HL-60/S4 treated with phorbol 12-myristate 13-acetate at 8.2 ng/mL for 4 days and 3 days (cell line): Measurements from ENCODE around the gene SLCO3A1.

ENCODE experiments used
- in situ Hi-C: fragments of 300-500 bp; cut with MboI; formaldehyde crosslinking; loops from 2 replicates; pipeline ENCODE4 v1.15.0; 2022; ENCODE audit warnings: low sequenced_read_pairs

The SLCO3A1 gene

DNA sequence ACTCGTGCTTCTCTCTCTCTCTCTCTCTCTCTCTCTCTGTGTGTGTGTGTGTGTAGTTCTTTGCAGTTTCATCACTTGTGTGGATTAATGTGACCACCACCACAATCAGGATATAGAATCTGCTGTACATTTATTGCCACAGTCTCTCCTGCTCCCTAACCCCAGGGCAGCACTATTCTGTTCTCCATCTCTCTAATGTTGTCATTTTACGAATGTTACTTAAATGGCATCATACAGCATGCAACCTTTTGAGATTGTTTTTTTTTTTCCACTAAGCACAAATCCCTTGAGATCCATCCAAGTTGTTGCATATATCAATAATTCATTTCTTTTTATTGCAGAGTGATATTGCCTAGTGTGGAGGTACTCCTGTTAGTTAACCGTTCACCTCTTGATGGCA, 26.9 kb downstream of the SLCO3A1 start:
- in situ Hi-C loops: no loop called here

DNA sequence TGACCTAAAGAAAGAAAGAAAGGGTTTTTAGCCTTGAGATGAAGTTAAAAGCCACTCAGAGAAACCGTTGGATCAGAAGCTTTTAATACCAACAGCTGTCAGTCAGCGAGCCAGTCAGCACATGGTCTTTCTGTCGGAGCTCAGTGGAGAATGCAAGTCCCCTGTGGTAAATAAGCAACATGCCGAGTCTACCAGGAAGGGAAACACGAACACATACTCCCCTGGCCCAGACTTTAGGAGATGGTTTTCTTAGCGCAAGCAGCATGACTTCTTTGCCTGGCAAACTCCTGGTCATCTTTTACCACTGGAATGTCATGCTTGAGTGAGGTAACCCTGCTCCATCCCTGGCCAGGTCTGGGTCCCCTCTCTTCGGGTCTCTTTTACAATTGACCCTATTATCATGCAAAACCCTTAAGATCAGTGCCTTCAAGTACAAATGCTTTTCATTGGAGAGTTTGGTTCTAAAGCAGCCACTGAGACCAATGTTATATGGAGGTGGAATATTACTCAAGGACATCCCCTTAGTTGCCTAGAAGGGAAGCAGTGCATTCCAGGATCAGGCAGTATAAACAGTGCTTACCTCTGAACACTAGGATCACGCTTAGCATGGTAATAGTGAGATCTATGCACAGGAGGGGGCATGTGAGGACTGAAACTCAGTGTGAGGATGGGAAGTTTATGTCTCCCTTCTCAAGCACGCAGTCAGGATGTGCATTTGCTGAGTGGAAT, 28.2 kb downstream of the SLCO3A1 start:
- in situ Hi-C loops: no loop called here

DNA sequence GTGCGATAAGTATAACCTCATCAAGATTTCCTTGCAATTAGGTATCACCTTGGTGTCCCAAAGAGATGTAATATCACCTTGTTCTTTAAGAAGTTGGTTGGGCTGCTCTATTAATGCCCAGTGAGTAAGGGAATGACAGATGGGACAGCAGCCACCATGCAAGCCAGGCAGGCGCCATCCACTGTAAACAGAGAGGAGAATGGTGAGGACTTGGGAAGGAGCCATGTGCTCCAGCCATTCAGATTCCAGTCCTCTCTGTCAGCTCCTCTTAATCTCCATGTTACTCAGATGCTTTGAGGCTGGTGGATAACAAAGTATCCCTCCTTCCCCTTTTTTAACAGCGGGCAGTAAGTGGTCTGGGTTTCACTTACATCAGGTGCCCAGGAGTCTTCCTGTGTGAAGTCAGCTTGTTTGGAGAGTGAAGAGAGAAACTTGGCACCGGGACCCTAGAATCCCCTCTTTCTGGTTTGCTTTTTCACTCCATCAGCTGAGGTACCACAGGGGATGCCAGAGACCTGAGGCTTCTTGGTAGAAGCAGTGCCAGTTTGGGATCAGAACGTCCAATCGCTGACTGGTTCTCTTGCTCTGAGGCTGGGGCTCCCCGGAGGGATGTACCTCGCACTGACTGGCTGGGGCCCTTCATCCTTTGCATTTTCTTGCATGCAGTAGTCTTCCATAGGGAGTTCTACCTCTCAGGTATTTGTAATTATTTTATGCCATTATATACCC, 29.5 kb downstream of the SLCO3A1 start:
- in situ Hi-C loops: no loop called here

DNA sequence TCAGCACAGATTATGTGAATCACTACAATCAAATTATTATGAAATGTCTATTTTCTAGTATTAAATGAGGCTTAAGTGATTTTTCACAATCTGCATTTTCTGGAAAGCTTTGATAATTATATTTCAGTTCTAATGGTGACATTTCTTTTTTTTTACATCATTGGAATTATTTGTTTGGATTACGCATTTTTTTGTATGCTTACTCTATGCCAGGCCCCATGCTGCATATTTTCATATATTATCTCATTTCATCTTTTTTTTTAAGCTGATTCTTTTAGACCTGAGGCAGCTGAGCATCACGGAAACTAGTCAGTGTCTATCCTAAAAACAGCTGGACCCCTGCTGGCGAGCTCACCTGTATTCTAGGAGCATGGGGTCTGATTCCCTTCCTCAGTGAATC, 31.1 kb downstream of the SLCO3A1 start:
- in situ Hi-C loops: no loop called here

DNA sequence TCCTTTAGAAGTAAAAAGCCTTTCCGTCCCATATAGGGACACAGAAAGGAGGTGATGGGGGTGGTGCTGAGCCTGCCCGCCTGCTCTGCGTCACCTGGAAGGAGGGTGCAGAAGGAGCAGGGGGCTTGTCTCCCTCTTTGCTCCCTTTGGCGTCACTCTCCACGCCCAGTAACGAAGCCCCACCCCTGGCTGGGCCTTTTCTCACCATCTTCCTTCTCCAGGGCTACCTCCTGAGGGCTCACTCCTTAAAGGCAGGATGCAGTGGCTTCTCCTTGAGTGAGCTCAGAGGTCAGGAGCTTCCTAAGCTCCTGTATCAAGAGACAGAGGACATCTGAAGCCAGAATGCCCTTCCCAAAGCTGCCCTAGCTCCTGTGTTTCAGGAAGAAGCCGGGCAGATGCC, 31.5 kb downstream of the SLCO3A1 start:
- in situ Hi-C loops: no loop called here

DNA sequence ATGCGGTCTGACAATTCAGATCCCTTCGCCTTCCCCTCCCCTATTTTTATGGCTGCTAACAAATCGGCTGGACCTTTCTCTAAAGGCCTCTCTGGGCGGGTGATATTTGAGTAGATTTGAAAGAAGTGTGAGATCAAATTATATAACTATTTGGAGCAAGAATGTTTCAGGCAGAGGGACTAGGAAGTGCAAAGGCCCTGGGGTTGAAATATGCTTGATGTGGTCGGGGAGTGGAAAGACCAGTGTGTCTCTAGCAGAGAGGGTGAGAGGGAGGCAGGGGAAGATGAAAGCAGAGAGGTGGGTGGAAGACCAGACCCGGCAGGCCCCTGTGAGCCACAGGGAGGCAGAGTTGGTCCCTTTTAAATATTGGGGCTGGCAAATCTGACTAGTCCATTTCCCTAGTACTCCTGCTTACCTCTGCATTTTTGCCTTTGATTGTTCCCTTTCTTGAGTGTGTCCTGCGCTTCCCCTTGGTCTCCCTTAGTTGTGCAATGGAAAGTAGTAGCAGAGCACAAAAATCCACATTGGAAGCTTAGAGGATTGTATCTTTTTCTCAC, 32.3 kb downstream of the SLCO3A1 start:
- in situ Hi-C loops: no loop called here

DNA sequence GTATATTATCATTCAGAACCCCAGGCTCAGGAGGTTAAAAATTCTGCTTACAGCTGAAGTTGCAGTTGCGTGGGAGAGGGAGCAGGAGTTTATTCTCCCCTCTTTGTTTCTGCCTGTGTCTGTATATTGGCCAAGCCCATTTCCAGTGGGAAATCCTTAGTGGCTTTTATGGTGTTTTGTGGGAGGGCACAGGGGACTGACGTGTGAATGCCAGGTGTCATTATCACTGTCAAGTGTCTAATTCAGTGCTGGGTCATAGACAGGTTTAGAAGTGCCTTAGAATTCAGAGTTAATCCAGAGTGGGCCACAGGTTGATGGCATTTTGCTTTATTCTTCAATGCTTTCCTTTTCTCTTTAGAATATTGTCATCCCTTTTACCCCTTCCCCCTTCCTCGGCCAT, 33.4 kb downstream of the SLCO3A1 start:
- in situ Hi-C loops: no loop called here

DNA sequence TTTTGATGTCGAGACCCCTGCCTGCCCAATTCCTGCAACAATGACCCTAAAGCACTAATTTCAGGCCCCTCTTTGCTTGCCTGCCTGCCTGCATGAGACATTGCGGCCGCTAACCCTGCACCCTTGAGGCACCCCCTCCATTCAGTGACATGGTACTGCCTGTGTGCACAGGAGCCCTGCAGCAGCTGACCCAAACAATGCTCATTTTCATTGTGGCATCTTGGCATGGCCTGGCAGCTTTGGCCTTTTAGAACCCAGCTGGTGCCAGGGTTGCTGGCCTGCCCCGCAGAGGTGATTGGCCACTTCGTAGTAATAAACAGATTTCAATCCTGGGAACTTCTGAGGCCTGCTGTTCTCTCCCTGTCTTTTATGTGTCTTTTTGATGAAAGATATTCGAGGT, 33.8 kb downstream of the SLCO3A1 start:
- in situ Hi-C loops: no loop called here

DNA sequence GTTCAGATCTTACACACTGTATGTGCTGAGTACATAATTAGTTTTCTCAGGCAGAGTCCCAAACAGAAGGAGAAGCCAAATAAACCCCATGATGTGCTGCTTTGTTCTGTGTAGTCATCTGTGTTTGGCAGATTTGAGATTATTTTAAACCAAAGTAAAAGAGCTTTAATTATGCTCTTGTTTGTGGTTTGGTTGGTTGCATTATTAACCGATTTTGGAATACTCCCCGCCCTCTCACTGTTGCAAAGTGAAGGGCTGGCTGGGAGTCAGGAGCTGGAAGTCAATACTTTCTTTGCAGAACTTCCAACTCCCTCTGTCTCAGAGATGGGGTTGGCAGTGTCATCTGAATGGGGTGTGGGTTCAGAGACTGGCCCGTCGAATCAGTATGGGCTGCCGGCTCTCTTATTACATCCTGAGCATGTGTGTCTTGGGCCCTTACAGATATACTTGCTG, 34.4 kb downstream of the SLCO3A1 start:
- in situ Hi-C loops: no loop called here

DNA sequence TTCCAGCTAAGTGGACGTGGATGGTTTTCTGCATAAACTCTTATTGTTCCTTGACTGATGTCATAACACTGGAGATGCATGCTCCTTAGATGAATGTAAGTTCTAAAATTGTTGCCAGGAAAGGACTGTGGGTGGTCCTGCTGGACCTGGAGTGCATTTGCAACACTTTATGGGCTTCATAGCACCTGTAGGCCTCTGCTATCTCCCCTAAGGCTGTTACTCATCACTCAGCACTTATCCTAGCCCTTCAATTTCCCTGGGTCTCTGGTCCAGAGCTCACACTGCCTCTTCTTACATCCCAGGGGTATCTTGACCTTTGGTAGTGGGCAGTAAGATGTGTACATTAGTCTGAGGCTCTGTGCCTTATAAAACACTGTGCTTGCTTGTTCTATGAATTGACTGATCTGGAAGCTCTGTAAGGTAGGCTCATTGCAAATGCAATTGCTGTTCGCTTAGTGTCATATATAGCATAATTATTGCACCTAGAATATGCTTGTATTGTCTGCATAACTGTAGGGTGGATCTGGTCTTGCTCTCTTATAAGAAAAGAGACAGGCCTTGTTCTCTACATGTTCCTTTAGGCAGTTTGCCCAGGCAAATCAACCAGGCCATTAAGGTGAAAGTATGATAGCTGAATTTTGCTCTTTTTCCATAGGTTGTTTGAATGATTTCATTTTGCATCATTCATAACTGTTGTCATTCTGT, 35.8 kb downstream of the SLCO3A1 start:
- in situ Hi-C loops: no loop called here

DNA sequence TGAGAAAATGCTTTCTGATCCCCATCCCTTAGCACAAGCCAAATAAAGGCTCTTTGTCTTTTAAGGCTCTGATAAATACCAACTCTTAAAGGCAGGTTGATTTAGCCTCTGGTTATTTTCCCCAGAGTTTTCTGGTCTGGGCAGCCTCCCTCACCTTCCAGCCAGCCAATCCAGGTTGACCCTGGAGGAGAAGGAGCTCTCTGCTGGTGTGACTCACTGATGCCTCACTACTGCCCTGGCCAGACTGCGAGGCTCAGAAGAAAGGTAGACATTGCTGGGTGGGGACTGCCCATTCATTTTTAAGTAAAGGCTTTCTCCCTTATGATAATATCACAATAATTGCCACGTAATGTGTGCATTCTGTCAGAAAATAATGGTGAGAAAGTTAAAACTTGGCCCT, 37.1 kb downstream of the SLCO3A1 start:
- in situ Hi-C loops: no loop called here

DNA sequence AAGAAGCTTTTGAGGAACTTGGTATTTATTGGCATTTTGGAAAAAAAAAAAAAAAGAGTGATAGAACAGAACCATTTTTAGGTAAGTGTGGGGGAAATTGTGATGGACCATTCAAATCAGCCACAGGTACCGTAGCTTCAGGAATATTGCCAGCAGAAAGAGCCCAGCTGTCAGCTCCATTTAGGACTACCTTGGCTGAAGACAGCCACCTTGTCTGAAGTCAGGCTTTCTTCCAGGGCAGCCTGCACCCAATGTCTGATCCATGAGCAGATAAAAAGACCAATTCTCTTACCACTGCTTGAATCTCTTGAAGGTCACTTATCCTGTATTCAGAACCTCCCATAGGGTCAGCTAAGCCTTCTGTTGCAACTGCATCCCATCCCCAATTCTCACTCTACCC, 37.6 kb downstream of the SLCO3A1 start:
- in situ Hi-C loops: no loop called here

DNA sequence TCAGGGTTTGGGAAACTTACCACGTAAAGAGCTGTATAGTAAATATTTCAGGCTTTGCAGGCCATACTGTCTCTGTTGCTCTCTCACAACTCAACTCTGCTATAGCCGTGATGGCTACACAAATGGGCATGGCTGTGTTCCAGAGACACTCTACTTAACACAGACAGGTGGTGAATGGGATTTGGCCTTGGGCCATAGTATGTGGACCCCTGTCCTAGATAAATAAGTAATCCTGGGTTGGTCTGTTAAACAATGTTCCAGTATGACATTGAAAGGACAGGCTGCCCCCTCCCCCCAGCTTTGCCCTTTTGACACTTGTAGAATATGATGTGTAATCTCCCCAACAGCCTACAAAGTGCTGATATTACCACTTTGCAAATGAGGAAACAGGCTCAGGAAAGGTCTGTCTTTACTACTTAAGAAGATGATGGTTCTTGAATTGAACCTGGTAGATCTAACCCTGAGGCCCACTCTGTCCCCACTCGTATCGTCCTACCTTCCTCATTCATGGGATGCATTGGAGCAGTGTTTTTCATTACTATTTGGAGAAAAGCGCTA, 38.4 kb downstream of the SLCO3A1 start:
- in situ Hi-C loops: no loop called here

DNA sequence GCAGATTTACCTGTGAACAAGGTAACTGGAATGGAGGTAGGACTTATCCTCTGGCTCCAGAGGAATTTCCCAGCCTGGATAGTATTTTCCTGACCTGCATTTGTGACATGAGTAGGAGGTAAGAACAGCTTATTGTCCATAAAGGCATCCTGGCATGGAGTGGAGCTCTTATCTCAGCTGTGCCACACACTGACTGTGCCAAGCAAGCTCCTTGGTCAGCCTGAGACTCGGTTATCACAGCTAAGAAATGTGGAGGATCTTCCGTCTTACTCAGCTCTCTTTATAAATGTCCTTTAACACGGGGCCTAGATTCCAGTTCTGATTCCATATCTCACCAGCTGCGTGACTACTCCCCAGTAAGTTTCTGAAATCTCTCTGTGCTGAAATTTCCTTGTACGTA, 38.9 kb downstream of the SLCO3A1 start:
- in situ Hi-C loops: no loop called here

DNA sequence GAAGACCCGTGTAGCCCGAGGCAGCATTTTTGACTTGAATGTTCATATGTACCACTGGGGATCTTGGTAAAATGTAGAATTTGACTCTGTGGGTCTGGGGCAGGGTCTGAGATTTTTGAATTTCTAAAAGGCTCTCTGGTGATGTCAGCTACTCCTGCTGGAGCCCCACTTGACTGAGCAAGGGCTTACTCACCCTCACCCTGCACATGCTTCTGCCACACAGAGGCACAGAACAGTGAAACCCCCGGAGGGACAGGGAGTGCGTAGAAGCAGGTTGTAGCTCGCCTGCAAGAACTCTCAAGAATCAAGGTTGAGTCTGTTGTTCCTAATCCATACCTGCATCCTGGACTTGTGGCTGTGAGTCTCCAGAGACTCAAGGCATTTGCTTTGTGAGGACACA, 41.1 kb downstream of the SLCO3A1 start:
- in situ Hi-C loops: no loop called here

DNA sequence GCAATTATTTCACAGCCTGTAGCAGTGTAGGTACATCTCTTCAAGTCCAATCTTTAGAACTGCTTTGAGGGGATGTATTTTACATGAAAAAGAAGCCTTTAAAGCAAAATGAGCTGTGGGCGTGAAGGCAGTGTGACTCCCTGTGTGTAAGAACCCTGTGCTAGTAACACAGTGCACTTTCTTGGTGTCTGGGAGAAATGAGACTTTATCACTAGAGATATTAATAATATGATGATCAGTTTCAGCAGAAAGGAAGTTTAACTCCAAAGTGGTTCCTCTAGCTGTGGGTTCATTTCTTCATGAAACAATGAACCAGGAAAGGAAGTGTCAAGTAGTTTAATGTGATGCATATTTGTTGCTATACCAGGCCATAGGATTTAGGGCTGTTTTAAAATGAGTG, 41.5 kb downstream of the SLCO3A1 start:
- in situ Hi-C loops: no loop called here

DNA sequence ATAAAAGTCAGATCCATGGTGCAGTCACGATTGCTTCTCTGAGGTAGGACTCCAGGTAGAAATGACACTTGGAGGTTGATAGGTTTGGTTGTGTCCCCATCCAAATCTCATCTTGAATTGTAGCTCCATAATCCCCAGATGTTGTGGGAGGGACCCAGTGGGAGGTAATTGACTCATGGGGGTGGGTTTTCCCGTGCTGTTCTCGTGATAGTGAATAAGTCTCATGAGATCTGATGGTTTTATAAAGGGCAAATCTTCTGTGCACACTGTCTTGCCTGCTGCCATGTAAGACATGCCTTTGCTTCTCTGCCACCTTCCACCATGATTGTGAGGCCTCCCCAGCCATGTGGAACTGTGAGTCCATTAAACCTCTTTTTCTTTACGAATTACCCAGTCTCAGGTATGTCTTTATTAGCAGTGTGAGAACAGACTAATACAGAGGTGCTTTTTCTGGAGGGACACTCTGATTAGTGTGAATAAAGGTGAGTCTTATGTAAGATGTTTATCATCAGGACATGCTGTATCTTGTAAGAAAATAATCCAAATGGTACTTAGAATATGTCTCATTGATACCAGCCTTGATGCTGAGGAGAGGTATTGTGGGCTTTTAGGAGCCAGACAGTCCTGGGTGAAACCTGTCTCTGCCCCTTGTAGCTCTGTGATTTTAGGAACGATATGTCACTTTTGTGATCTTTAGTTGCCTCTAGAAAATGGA, 43.0 kb downstream of the SLCO3A1 start:
- in situ Hi-C loops: no loop called here

DNA sequence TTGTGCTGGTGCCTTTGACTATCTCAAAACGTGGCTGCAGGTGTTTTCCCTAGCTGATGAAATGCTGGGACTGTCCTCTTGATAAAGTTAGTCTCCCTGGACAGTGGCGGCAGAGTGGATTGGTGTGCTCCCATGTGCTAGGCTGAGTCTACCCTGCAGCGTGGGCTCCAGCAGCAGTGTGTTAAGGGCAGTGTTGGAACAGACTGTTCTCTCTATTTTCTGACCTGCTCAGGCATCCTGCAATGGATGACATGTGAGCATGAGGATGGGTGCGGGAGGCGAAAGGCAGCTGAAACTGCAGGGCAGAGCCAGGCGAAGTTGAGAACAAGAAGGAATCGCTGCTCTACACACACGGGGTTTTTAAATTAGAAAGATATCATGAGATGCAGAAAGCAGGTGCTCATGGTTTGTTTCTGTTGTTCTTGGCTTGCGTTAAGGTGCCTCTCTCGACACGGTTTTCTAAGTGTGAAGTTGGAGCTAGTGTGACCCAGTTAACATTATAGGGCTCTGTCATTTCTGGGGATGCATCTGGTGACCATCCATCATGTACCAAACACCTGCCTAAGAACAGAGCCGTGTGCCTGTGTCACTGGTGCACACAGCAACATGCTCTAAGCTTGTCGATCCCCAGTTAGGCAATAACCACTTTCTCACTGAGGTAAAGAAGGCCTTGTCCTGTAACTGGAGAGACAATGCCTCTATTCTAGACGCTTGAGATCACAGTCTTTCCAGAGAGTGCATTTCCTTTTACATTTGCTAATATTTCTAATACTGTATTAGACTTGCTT, 44.3 kb downstream of the SLCO3A1 start:
- in situ Hi-C loops: no loop called here

DNA sequence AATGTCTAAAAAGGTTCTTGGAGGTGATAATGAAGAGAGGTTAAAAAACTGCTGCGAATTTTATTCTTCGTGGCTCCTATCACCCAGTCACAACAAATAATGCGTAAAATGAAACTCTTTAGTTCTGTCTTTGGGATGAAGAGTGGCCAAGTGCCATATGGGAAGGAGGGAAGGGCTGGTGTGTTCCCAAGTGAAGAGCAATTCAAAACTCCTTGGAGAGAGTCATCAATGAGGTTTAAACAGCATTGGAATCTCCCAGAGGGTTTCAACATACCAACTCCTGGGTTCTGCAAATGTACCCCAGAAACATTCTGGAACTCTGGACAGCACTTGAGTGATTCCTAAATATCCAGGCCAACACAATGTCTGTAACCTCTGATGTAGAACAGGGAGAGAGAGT, 45.3 kb downstream of the SLCO3A1 start:
- in situ Hi-C loops: no loop called here

DNA sequence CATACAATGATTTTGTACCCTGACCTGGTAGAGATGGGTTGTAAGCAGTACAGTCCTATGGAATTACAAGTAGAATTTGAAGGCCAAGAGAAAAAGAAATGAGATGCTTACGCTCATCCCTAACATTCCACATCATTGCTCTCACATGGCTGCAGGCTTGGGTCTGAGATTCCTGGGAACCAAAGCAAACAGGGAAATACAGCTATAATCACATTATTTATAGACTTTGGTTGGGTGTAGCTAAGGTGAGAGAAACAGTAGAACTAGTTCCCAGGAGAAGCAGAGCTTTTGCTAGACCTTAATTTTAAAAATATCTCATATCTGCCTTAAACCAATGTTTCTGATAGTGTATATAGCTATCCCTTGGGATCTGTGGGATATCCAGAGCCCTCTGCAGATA, 51.4 kb downstream of the SLCO3A1 start:
- in situ Hi-C loops: no loop called here
